Sigmoid colon (tissue), 7 donors: ENCODE results near the gene LACTBL1. TPM values are rescaled to one million over a fixed set of nuclear protein-coding genes. Genes with fewer than 3 reads are reported as not detected.
"Not testable (repeated sequence)": the region's sequence is repeated elsewhere in the genome, so short reads cannot be mapped to it uniquely, and the experiment has no call there.

Source experiments
- DNase-seq: peaks from one replicate; pipeline ENCODE4 v3.0.0-alpha.2; 2019
- H3K27ac ChIP-seq, 4 donors: fragments of 200-600 bp; sonication (generic); one replicate each; pipeline ENCODE4 v1.5.1; 2016 to 2019; ENCODE audit warnings: mild to moderate bottlenecking in 1 of 4
- H3K27me3 ChIP-seq, 3 donors: fragments of 200-600 bp; sonication (generic); one replicate each; pipeline ENCODE4 v1.5.1; 2019; ENCODE audit warnings: mild to moderate bottlenecking in 1 of 3
- H3K36me3 ChIP-seq, 4 donors: fragments of 200-600 bp; sonication (generic); one replicate each; pipeline ENCODE4 v1.5.1; 2016 to 2019
- H3K4me1 ChIP-seq, 4 donors: fragments of 200-600 bp; sonication (generic); one replicate each; pipeline ENCODE4 v1.5.1; 2017 to 2019
- H3K4me3 ChIP-seq, 4 donors: fragments of 200-600 bp; sonication (generic); one replicate each; pipeline ENCODE4 v1.5.1; 2017 to 2019; ENCODE audit warnings: mild to moderate bottlenecking in 2 of 4, moderate library complexity in 1 of 4
- H3K9me3 ChIP-seq, 4 donors: fragments of 200-600 bp in 3 of 4; sonication (generic) in 3 of 4; one replicate each; pipeline versions ENCODE4 v1.5.1 to v1.6.1; 2013 to 2019
- CTCF ChIP-seq, 4 experiments: fragments of 450-650 bp in 3 of 4; fragments of 200-600 bp in 1 of 4; IDR thresholded peaks; one replicate each; pipeline ENCODE4 v1.5.1; 2016 to 2019; ENCODE audit warnings: antibody characterized with exemption in 4 of 4, mild to moderate bottlenecking in 3 of 4, moderate library complexity in 2 of 4
- EP300 ChIP-seq, 4 donors: sonication (generic); formaldehyde crosslinking; IDR thresholded peaks; one replicate each; pipeline ENCODE4 v1.6.1; 2017; ENCODE audit warnings: antibody characterized with exemption in 4 of 4
- POLR2A ChIP-seq, 2 donors: fragments of 450-650 bp; IDR thresholded peaks; one replicate each; pipeline ENCODE4 v1.6.1; 2016; ENCODE audit warnings: antibody characterized with exemption in 2 of 2, mild to moderate bottlenecking in 2 of 2, moderate library complexity in 2 of 2
- POLR2AphosphoS5 ChIP-seq, 4 donors: sonication (generic); formaldehyde crosslinking; IDR thresholded peaks; one replicate each; pipeline ENCODE4 v1.6.1; 2017; ENCODE audit warnings: antibody characterized with exemption in 4 of 4
- WGBS, 2 donors: extraction: QIAGEN DNeasy Blood & Tissue Kit; methylation state at CpG; one replicate each; pipeline ENCODE4 v1.1.7; 2013; 5-methylcytosine and 5-hydroxymethylcytosine counted together
- intact Hi-C: fragments of 100-400 bp; cut with DNase I; formaldehyde crosslinking; loops from one replicate; pipeline ENCODE4 v1.15.1; 2023
- polyA plus RNA-seq, 3 donors: library from polyadenylated mRNA; stranded (reverse); fragments of 200-250 nt; gene quantifications; one replicate each; pipeline ENCODE4 v1.2.3, GENCODE V29; 2013
- total RNA-seq, 4 donors: library from RNA; depleted of rRNA; stranded (reverse); fragments of >200 nt; gene quantifications; one replicate each; pipeline ENCODE4 v1.1.0, GENCODE V29; 2016
- donor health status: healthy with polysubstance abuse.
- donor health status: Bipolar disorder and iron deficiency.
- donor health status: healthy.

Gene LACTBL1
- total and polyA plus RNA-seq, 7 donors: not detected

GRCh38 chr1:23019094-23019862, 46.6 kb upstream of the LACTBL1 start, which contains the start of gene KDM1A:
Gene KDM1A, plus strand, starts transcription at chr1:23019468. Its CDS starts 129 bp downstream, at chr1:23019597.
- Histone ChIP-seq H3K9me3 (no peaks in the 10 kb centered on the region), H3K27me3 (no peaks in the 10 kb centered on the region), H3K4me1 (peaks cover 0 to 17% (median 14%) of the 10 kb centered on the region in 4 donors), H3K27ac (peak within 1 kb of the TSS; percentile 92 to 97 (median 93)), H3K4me3 (peak within 1 kb of the TSS; percentile 79 to 99 (median 87)), H3K36me3 (no peaks in the 10 kb centered on the region)
- 0% methylated on average over 85 of the region's 85 CpGs for WGBS, 2 donors
- intact Hi-C loops: loop anchor here (5.0 kb wide), 1 partner anchor 52 kb away; no protein-coding TSS in a partner anchor
- peak; percentile 41 to 70 for TF ChIP-seq POLR2A (IDR thresholded peaks at IDR 0.05)
- no peak for TF ChIP-seq CTCF (IDR thresholded peaks at IDR 0.05)
- peak; percentile 78 to 98 (median 93) for TF ChIP-seq POLR2AphosphoS5 (IDR thresholded peaks at IDR 0.05)
- TF ChIP-seq EP300 (IDR thresholded peaks at IDR 0.05): no peak
- DNase-seq: peak; percentile 98

- H3K4me1 ChIP-seq: peaks cover 0 to 17% (median 14%) of the 10 kb centered on the region in 4 donors
- peak overlapping the region; percentile 79 to 99 (median 87) for H3K4me3 ChIP-seq
- no peaks in the 10 kb centered on the region for H3K27me3 ChIP-seq
- WGBS, 2 donors: 29 to 30% methylated on average over 10 of the region's 10 CpGs
- no peak for DNase-seq
- intact Hi-C loops: loop anchor here (5.0 kb wide), 1 partner anchor 51 kb away; no protein-coding TSS in a partner anchor
- H3K9me3 ChIP-seq: no peaks in the 10 kb centered on the region
- no peak for TF ChIP-seq CTCF (IDR thresholded peaks at IDR 0.05)
- no peak for TF ChIP-seq POLR2AphosphoS5 (IDR thresholded peaks at IDR 0.05)
- TF ChIP-seq EP300 (IDR thresholded peaks at IDR 0.05): no peak
- no peak for TF ChIP-seq POLR2A (IDR thresholded peaks at IDR 0.05)
- no peaks in the 10 kb centered on the region for H3K36me3 ChIP-seq
- H3K27ac ChIP-seq: peak overlapping the region; percentile 92 to 97 (median 93)
Measured at GRCh38 chr1:23018661-23019093, 46.0 kb upstream of the LACTBL1 start.

GRCh38 chr1:23013657-23014056, 41.0 kb upstream of the LACTBL1 start:
- Histone ChIP-seq H3K4me1 (no peaks in the 10 kb centered on the region), H3K9me3 (no peaks in the 10 kb centered on the region), H3K36me3 (no peaks in the 10 kb centered on the region), H3K27ac (no peak overlapping the region), H3K4me3 (no peak overlapping the region), H3K27me3 (no peaks in the 10 kb centered on the region)
- intact Hi-C loops: no loop called here
- 84 to 89% methylated on average over 3 of the region's 3 CpGs for WGBS, 2 donors
- no peak for DNase-seq
- TF ChIP-seq EP300 (IDR thresholded peaks at IDR 0.05): no peak
- TF ChIP-seq POLR2A (IDR thresholded peaks at IDR 0.05): no peak
- TF ChIP-seq POLR2AphosphoS5 (IDR thresholded peaks at IDR 0.05): no peak
- no peak for TF ChIP-seq CTCF (IDR thresholded peaks at IDR 0.05)

- H3K27ac ChIP-seq, H3K4me1 ChIP-seq, H3K36me3 ChIP-seq, intact Hi-C loops, DNase-seq, H3K9me3 ChIP-seq, H3K4me3 ChIP-seq, H3K27me3 ChIP-seq: not testable (repeated sequence)
- WGBS, 2 donors: 88 to 90% methylated on average over 8 of the region's 8 CpGs
Measured at GRCh38 chr1:23010025-23010424, 37.4 kb upstream of the LACTBL1 start.

- intact Hi-C loops: no loop called here
Measured at GRCh38 chr1:23008901-23009300, 36.2 kb upstream of the LACTBL1 start.

More at GRCh38 chr1:23008901-23009300, 36.2 kb upstream of the LACTBL1 start:
- no peak for TF ChIP-seq CTCF (IDR thresholded peaks at IDR 0.05)
- TF ChIP-seq POLR2AphosphoS5 (IDR thresholded peaks at IDR 0.05): no peak
- no peak for TF ChIP-seq EP300 (IDR thresholded peaks at IDR 0.05)
- no peak for TF ChIP-seq POLR2A (IDR thresholded peaks at IDR 0.05)
- no peaks in the 10 kb centered on the region for H3K9me3 ChIP-seq
- H3K4me3 ChIP-seq: no peak overlapping the region
- no peak overlapping the region for H3K27ac ChIP-seq
- H3K4me1 ChIP-seq: no peaks in the 10 kb centered on the region
- H3K36me3 ChIP-seq: no peaks in the 10 kb centered on the region
- WGBS, 2 donors: 88 to 90% methylated on average over 2 of the region's 2 CpGs
- DNase-seq: no peak
- no peaks in the 10 kb centered on the region for H3K27me3 ChIP-seq
